Activated naive CD4-positive, alpha-beta T cell treated with anti-CD3 and anti-CD28 coated beads for 36 hours (primary cell): ENCODE results near the gene FAM76B. TPM values are rescaled to one million over a fixed set of nuclear protein-coding genes. Genes with fewer than 3 reads are reported as not detected.

Source experiments
- CTCF ChIA-PET: fragments of 350-600 bp; sonication (Branson Sonifier 250); formaldehyde crosslinking; loops from one replicate; lab custom pipeline; 2021; ENCODE audit warnings: antibody characterized with exemption; lab: Charles Lee
- DNase-seq: peaks from one replicate; pipeline ENCODE4 v3.0.0-alpha.2; 2020
- H3K27ac Mint-ChIP-seq: one replicate; pipeline ENCODE4 v1.8.0; 2021; ENCODE audit warnings: mild to moderate bottlenecking, mixed read lengths
- H3K27me3 Mint-ChIP-seq: one replicate; pipeline ENCODE4 v1.8.0; 2021; ENCODE audit warnings: low read depth, mixed read lengths
- H3K36me3 Mint-ChIP-seq: one replicate; pipeline ENCODE4 v1.8.0; 2021; ENCODE audit warnings: low read depth, mixed read lengths
- H3K4me1 Mint-ChIP-seq: one replicate; pipeline ENCODE4 v1.8.0; 2021; ENCODE audit warnings: low read depth, mixed read lengths
- H3K4me3 Mint-ChIP-seq: one replicate; pipeline ENCODE4 v1.8.0; 2021; ENCODE audit warnings: mild to moderate bottlenecking, moderate library complexity, mixed read lengths
- H3K9me3 Mint-ChIP-seq: one replicate; pipeline ENCODE4 v1.8.0; 2021; ENCODE audit warnings: mixed read lengths
- intact Hi-C: fragments of 100-400 bp; cut with micrococcal nuclease; formaldehyde crosslinking; loops from one replicate; pipeline ENCODE4 v1.15.1; 2023
- total RNA-seq, 2 experiments: library from RNA; stranded (reverse); gene quantifications; one replicate each; pipeline ENCODE4 v1.2.3, GENCODE V29; 2021

The FAM76B gene
- total RNA-seq, 2 experiments from 2014 or later, result 70.3 to 71.4 TPM

- Mint-ChIP-seq H3K9me3 (no peaks in the 10 kb centered on the region), H3K4me3 (no peak overlapping the region), H3K27me3 (peaks cover 1% of the 10 kb centered on the region), H3K36me3 (no peaks in the 10 kb centered on the region), H3K4me1 (no peaks in the 10 kb centered on the region), H3K27ac (no peak overlapping the region)
- CTCF ChIA-PET, result interaction anchor here (1.2 to 8.5 kb wide), 4 partner anchors 22 to 607 kb away, joined by 3 to 157 read pairs (median 7); partner anchors contain the start of gene SESN3
- DNase-seq, result no peak
- intact Hi-C loops, result no loop called here
These were observed 28.6 kb downstream of the FAM76B start for GRCh38 chr11:95760941-95761340.

GRCh38 chr11:95751515-95751914 is 38.1 kb downstream of the FAM76B start:
- H3K36me3 Mint-ChIP-seq, result no peaks in the 10 kb centered on the region
- CTCF ChIA-PET, result interaction anchor here (1.1 kb wide), 1 partner anchor 597 kb away, joined by 4 read pairs; no protein-coding TSS in a partner anchor
- no peak overlapping the region for H3K4me3 Mint-ChIP-seq
- no peaks in the 10 kb centered on the region for H3K27me3 Mint-ChIP-seq
- intact Hi-C loops, result no loop called here
- H3K9me3 Mint-ChIP-seq, result no peaks in the 10 kb centered on the region
- H3K4me1 Mint-ChIP-seq, result no peaks in the 10 kb centered on the region
- no peak for DNase-seq
- no peak overlapping the region for H3K27ac Mint-ChIP-seq

GRCh38 chr11:95750101-95750500 is 39.5 kb downstream of the FAM76B start:
- Mint-ChIP-seq H3K27me3 (no peaks in the 10 kb centered on the region), H3K36me3 (no peaks in the 10 kb centered on the region), H3K9me3 (no peaks in the 10 kb centered on the region), H3K4me3 (no peak overlapping the region), H3K27ac (no peak overlapping the region), H3K4me1 (no peaks in the 10 kb centered on the region)
- intact Hi-C loops, result no loop called here
- DNase-seq, result no peak
- CTCF ChIA-PET, result interaction anchor here (0.9 kb wide), 1 partner anchor 586 kb away, joined by 3 read pairs; no protein-coding TSS in a partner anchor

GRCh38 chr11:95739108-95739938 is 50.3 kb downstream of the FAM76B start:
- intact Hi-C loops, result no loop called here
- Mint-ChIP-seq H3K27me3 (no peaks in the 10 kb centered on the region), H3K9me3 (no peaks in the 10 kb centered on the region), H3K4me1 (peaks cover 4% of the 10 kb centered on the region), H3K36me3 (no peaks in the 10 kb centered on the region), H3K4me3 (no peak overlapping the region), H3K27ac (no peak overlapping the region)
- CTCF ChIA-PET, result interaction anchor here (0.8 to 1.8 kb wide), 4 partner anchors 22 to 587 kb away, joined by 3 to 8 read pairs (median 4); no protein-coding TSS in a partner anchor
- no peak for DNase-seq

- Mint-ChIP-seq H3K27ac (no peak overlapping the region), H3K9me3 (no peaks in the 10 kb centered on the region), H3K4me3 (no peak overlapping the region), H3K4me1 (peaks cover 11% of the 10 kb centered on the region), H3K36me3 (no peaks in the 10 kb centered on the region), H3K27me3 (no peaks in the 10 kb centered on the region)
- CTCF ChIA-PET, result interaction anchor here (1.3 kb wide), 1 partner anchor 584 kb away, joined by 3 read pairs; no protein-coding TSS in a partner anchor
- no peak for DNase-seq
- intact Hi-C loops, result no loop called here
These were observed 52.8 kb downstream of the FAM76B start for GRCh38 chr11:95736809-95737208.

- Mint-ChIP-seq H3K4me1 (peaks cover 11% of the 10 kb centered on the region), H3K27me3 (no peaks in the 10 kb centered on the region), H3K36me3 (no peaks in the 10 kb centered on the region), H3K4me3 (no peak overlapping the region), H3K9me3 (no peaks in the 10 kb centered on the region), H3K27ac (no peak overlapping the region)
- intact Hi-C loops, result no loop called here
- DNase-seq, result no peak
- CTCF ChIA-PET, result interaction anchor here (1.3 kb wide), 1 partner anchor 584 kb away, joined by 3 read pairs; no protein-coding TSS in a partner anchor
These were observed 53.2 kb downstream of the FAM76B start for GRCh38 chr11:95736355-95736754.

GRCh38 chr11:95734009-95734572 is 55.5 kb downstream of the FAM76B start:
- H3K27ac Mint-ChIP-seq, result no peak overlapping the region
- no peaks in the 10 kb centered on the region for H3K27me3 Mint-ChIP-seq
- intact Hi-C loops, result no loop called here
- H3K4me3 Mint-ChIP-seq, result no peak overlapping the region
- peaks cover 11% of the 10 kb centered on the region for H3K4me1 Mint-ChIP-seq
- CTCF ChIA-PET, result interaction anchor here (1.0 to 1.7 kb wide), 2 partner anchors 24 to 579 kb away, joined by 4 to 6 read pairs; no protein-coding TSS in a partner anchor
- peak; percentile 14 for DNase-seq
- H3K36me3 Mint-ChIP-seq, result no peaks in the 10 kb centered on the region
- no peaks in the 10 kb centered on the region for H3K9me3 Mint-ChIP-seq

GRCh38 chr11:95732930-95733602 is 56.5 kb downstream of the FAM76B start:
- DNase-seq, result no peak
- H3K4me1 Mint-ChIP-seq, result peaks cover 11% of the 10 kb centered on the region
- intact Hi-C loops, result no loop called here
- CTCF ChIA-PET, result interaction anchor here (0.7 to 1.7 kb wide), 5 partner anchors 23 to 581 kb away, joined by 3 to 6 read pairs (median 4); no protein-coding TSS in a partner anchor
- no peak overlapping the region for H3K27ac Mint-ChIP-seq
- no peaks in the 10 kb centered on the region for H3K27me3 Mint-ChIP-seq
- H3K9me3 Mint-ChIP-seq, result no peaks in the 10 kb centered on the region
- no peak overlapping the region for H3K4me3 Mint-ChIP-seq
- no peaks in the 10 kb centered on the region for H3K36me3 Mint-ChIP-seq

GRCh38 chr11:95729462-95729861 is 60.1 kb downstream of the FAM76B start:
- Mint-ChIP-seq H3K9me3 (no peaks in the 10 kb centered on the region), H3K27me3 (no peaks in the 10 kb centered on the region), H3K36me3 (no peaks in the 10 kb centered on the region), H3K4me3 (no peak overlapping the region), H3K4me1 (peaks cover 9% of the 10 kb centered on the region), H3K27ac (no peak overlapping the region)
- DNase-seq, result no peak
- intact Hi-C loops, result no loop called here
- CTCF ChIA-PET, result interaction anchor here (0.7 kb wide), 1 partner anchor 281 kb away, joined by 3 read pairs; no protein-coding TSS in a partner anchor

- Mint-ChIP-seq H3K9me3 (no peaks in the 10 kb centered on the region), H3K27me3 (no peaks in the 10 kb centered on the region), H3K36me3 (no peaks in the 10 kb centered on the region), H3K4me3 (no peak overlapping the region), H3K27ac (no peak overlapping the region), H3K4me1 (peaks cover 2% of the 10 kb centered on the region)
- no peak for DNase-seq
- intact Hi-C loops, result no loop called here
- CTCF ChIA-PET, result interaction anchor here (1.1 kb wide), 1 partner anchor 574 kb away, joined by 3 read pairs; no protein-coding TSS in a partner anchor
These were observed 60.8 kb downstream of the FAM76B start for GRCh38 chr11:95728790-95729189.

GRCh38 chr11:95728094-95728493 is 61.5 kb downstream of the FAM76B start:
- no peak for DNase-seq
- H3K36me3 Mint-ChIP-seq, result no peaks in the 10 kb centered on the region
- CTCF ChIA-PET, result interaction anchor here (1.1 kb wide), 1 partner anchor 574 kb away, joined by 3 read pairs; no protein-coding TSS in a partner anchor
- H3K4me1 Mint-ChIP-seq, result no peaks in the 10 kb centered on the region
- H3K9me3 Mint-ChIP-seq, result no peaks in the 10 kb centered on the region
- intact Hi-C loops, result no loop called here
- no peaks in the 10 kb centered on the region for H3K27me3 Mint-ChIP-seq
- no peak overlapping the region for H3K27ac Mint-ChIP-seq
- no peak overlapping the region for H3K4me3 Mint-ChIP-seq

GRCh38 chr11:95727620-95728019 is 62.0 kb downstream of the FAM76B start:
- Mint-ChIP-seq H3K4me3 (no peak overlapping the region), H3K36me3 (no peaks in the 10 kb centered on the region), H3K9me3 (no peaks in the 10 kb centered on the region), H3K27ac (no peak overlapping the region), H3K4me1 (no peaks in the 10 kb centered on the region), H3K27me3 (no peaks in the 10 kb centered on the region)
- intact Hi-C loops, result no loop called here
- no peak for DNase-seq
- CTCF ChIA-PET, result no interaction called here
